HuH-7 (cell line): ENCODE measurements around the gene POU6F2.
"Not testable (repeated sequence)": the region's sequence is repeated elsewhere in the genome, so short reads cannot be mapped to it uniquely, and the experiment has no call there.

Experiments
- DNase-seq: peaks from one replicate; pipeline ENCODE4 v3.0.0; 2011; ENCODE audit warnings: low spot score

POU6F2 gene

DNA sequence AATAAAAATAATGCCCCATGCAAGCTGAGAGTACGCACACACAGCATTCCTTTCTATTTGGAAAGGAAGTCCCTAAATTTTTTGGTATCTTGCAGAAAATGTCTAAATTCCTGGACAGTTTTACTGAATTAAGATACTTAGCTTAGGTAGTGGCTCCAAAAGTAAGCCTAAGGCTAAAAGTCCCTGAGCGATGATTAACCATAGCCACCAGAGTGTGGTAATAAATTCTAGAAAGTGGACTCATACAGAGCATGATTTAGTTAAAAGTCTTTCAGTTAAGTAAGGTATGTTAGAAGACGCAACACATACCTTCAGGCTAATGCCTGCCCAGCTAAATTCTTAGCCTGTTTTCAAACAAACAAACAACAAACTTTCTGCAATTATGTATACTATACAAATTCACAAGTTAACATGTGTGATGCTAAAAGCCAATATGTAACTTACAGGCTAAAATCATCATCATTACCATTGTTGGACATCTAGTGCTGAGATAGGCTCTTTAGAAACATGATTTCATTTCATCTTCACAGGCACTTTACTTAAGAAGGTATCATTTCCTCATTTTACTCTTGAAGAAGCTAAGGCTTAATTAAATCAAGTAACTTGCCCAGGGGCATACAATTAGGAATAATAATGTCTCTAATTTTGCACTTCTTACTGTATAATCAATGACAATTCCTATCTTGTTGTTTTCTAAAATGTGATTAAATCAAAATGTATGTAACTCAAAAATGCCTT lies 327.1 kb downstream of the POU6F2 start:
- no peak for DNase-seq

DNA sequence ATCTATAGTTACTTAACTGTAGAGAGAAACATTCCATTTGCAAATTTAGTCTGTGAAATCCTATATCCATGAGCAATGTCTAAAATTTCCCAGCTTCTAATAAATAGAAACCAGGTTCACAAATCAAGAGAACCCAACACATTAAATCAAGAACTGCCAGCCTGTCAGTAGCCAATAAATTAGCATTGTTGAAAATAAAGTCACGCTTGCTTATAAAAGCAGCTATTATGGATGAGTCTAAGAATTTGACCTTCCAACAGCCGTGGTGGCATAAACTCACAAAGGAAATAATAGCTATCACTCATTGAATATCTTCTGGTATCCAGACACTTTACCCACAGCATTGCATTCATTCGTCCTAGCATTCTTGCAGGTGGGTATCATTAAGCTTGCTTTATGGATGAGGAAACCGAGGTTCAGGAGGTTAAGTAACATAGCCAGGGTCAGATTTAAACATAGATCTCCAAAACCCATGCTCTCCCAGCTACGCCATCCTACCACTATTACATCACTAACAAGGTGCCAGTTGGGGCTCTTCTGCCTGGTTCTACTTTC lies 328.4 kb downstream of the POU6F2 start:
- DNase-seq, result no peak

DNA sequence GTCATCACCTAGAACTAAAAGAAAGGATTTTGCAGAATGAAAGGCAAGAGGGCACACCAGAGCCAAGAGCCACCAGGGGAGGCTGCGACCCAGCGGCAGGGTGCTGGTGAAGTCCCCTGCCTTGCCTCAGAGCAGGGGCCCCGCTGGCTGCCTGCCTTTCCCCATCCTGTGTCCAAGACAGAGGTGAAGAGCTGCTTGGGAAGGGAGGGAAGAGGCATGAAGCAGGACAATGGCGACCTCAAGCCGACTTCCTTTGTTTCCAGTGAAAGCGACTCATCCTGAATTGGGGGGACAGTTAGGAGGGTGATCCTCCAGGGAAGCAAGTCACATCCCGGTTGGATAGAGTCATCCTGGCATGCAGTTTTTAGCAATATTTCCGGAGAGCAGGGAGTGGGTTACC lies 333.0 kb downstream of the POU6F2 start:
- DNase-seq, result no peak

GRCh38 chr7:39312254-39312989 lies 334.7 kb downstream of the POU6F2 start:
- no peak for DNase-seq

DNA sequence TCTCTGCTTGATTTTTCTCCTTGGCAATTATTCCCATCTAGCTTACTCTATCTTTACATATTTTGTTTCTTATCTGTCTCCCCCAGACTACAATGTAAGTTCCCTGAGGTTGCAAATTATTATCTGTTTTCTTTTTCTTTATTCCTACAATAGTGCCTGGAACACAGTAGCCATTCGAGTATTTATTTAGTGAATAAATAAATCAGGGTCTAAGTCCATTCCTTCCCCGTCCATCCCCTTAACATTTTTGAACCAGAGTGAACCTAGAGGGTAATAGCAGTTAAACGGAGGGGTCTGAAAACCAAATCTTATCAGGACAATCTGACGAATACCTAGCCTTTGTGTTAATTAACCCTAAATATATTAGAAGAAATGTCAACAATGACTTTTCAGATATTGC lies 335.7 kb downstream of the POU6F2 start:
- DNase-seq, result no peak

GRCh38 chr7:39313974-39314373 lies 336.3 kb downstream of the POU6F2 start:
- no peak for DNase-seq

GRCh38 chr7:39317107-39317506 lies 339.4 kb downstream of the POU6F2 start:
- no peak for DNase-seq

DNA sequence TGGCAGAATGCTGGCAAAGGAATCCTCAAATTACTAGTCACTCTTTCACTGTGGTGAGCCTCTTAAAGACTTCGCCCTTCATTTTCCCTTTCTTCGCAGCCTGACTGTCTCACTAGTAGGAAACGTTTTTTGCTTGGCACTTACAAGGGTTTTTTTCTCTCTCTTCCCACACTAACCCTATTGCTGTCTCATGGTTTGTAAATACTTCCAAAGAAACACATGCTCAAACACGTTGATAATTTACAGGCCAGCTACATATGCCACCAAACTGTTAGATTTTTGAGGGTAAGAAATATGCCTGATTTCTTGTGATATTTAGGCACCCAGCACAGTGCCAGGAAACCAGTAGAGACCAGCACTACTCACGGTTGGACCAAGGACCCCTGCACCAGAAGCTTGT lies 340.2 kb downstream of the POU6F2 start:
- no peak for DNase-seq

- no peak for DNase-seq
Measured at GRCh38 chr7:39321245-39321644, 343.5 kb downstream of the POU6F2 start.

GRCh38 chr7:39321909-39322498 lies 344.3 kb downstream of the POU6F2 start:
- DNase-seq, result no peak

- DNase-seq, result no peak
Measured at GRCh38 chr7:39324139-39324760, 346.5 kb downstream of the POU6F2 start.

DNA sequence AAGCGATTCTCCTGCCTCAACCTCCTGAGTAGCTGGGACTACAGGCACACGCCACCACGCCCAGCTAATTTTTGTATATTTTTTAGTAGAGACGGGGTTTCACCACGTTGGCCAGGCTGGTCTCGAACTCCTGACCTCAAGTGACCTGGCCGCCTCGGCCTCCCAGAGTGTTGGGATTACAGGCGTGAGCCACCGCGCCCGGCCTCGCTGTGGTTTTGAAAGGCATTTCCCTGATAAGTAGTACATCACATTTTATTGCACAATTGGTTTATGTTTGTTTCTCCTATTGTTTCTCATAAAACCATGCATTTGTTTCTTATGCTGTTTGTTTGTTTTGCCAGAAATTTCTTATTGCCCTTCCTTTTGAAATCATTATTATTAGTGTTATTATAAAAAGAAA lies 353.9 kb downstream of the POU6F2 start:
- not testable (repeated sequence) for DNase-seq

DNA sequence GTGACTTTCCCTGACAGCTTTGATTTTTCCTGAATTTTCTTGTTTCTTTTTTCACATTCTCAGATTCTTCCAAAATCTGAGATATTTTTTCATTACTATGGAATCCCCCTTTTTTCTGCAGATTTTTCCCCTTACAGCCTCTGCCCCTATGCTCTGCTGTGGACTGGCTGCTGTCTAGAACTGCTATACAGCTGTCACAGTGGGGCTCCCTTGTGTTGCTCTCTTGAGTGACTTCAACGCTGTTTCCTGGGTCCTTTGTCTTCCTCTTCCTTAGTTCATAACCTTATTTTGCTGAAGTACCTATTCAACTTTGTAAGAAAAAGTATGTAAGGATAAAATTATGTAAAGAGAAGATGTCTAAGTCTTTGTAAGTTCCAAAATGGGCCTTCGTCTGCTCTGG lies 354.4 kb downstream of the POU6F2 start:
- DNase-seq, result no peak

GRCh38 chr7:39333701-39334100 lies 356.0 kb downstream of the POU6F2 start:
- DNase-seq, result no peak

DNA sequence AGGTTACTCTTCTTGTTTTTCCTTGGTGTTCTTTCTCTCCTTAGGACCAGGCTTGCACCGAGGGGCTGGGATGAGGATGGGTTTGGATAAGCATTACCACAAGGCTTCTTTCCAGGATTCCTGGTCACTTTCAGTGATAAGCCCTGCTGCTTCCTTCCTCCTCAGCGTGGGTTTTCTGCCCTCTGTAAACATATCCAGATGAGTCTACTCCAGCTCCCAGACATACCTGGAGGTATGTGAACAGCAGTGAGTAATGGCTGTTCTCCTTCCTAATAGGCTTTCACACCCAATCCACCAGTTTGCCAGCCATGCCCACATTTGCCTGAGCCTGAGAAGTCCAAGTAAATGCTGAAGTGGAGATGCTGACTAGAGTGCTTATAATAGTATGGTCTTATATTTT lies 358.7 kb downstream of the POU6F2 start:
- no peak for DNase-seq

GRCh38 chr7:39338716-39339115 lies 361.0 kb downstream of the POU6F2 start:
- no peak for DNase-seq

GRCh38 chr7:39339591-39339990 lies 361.9 kb downstream of the POU6F2 start:
- DNase-seq, result no peak

DNA sequence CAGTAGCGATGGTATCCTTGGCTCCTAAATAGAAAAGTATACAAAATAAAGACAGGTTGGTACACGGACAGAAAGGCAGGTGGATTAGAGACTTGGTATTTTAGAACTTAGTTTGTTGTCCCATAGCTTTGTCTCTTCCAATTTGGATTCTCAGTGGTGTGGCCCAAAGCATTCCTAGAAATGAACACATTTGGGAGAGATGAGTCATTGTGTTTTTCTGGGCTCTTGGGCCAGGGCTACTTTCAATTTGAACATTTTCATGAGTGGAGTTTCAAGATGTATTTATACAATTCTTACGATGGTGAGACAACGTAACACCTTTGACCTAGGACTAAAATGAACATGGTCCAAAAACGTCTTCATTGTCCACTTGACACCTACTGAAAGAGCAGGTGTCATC lies 363.4 kb downstream of the POU6F2 start:
- no peak for DNase-seq

DNA sequence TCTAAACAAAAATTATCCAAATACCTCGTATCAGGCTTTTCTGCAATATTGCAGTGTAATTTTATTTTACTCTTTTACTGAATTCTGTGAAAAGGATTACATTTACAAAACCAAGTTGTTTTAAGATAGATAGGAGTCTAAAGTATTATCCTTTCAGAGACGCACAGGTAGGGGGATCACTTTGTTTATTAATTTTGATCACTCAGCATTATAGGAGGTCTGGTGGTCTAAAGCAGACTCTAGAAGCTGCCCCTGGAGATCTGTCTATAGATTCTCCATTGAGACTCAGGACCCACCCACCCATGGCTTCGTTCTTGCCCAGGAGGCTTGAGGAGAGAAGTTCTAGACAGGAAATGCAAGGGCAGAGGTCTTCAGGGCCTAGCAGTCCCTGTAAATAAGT lies 365.1 kb downstream of the POU6F2 start:
- no peak for DNase-seq

DNA sequence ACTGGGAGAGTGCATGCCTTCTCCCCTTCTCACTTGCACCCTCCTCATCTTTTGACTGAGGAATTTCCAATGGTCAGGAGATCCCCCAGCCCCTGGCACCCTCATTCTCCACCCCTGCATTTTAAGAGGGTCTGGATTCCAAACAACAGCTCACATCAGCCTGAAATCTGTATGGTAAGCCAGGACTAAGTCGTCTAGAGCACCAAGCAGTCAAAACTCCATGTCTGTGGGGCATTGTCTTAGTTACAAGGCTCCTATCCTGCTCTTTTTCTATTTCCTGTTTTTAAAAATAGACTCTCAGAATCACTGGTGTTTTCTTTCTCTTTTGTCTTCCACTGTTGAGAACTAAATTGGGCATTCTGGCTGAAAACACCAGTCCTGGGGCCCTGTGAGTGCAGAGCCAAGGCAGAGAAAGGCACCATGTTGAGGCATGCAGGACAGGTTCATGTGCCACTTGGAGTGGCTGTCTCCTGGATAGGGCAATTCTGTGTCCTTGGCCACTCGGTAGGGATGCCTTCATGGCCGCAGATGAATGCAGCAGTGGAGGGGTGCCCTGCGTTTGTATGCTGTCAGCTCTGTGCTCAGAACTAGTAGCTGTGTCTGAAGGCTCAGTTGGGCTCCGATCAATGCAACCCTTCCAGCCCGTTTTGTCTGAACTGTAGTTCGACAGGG lies 371.9 kb downstream of the POU6F2 start:
- no peak for DNase-seq

GRCh38 chr7:39353615-39354376 lies 376.1 kb downstream of the POU6F2 start:
- no peak for DNase-seq
